ENCODE measurements around the gene IFI27.
A peak's percentile ranks its signal among the peaks of the same experiment; 100 is the strongest.

The IFI27 gene

DNA sequence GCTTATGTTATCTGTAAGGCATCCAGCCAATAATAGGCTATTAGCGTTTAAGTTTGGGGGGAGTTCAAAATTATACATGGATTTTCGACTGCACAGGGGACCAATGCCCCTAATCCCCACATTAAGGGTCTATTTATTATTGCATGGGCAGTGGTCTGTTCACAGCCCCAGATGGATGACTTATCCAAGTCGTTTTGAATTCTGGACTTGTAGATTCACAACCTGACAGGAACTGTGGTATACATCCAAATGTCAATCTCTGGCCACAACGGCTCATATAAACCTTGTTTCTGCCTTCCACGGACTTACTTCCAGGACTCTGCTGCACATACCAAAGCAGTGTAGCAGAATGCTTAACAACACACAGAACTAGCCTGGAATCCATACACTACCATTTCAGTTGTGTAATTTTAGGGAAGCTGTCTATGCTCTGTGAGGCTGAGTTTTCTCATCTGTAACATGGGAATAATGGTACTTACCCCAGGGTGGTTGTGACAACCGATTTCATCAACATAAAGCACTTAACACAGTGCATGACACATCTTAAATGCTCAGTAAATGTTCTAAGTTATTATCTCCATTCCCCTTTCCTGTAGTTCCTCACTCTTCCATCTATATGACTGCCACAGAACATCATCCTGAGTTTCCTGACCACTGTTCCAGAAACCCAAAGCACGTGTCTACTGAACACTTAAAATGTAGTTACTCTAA is 33.3 kb upstream of the IFI27 start:
- ChIA-PET CTCF (no interaction called here), POLR2A (no interaction called here)
- DNase-seq (ENCODE audit: extremely low spot score) = no peak
- TF ChIP-seq CTBP1 (IDR thresholded peaks at IDR 0.05; ENCODE audit: borderline replicate concordance) = no peak
- no peak for TF ChIP-seq LEF1 (IDR thresholded peaks at IDR 0.05; ENCODE audit: borderline replicate concordance)
- TF ChIP-seq ARNT (IDR thresholded peaks at IDR 0.05) = no peak
- TF ChIP-seq ELF4 (IDR thresholded peaks at IDR 0.05) = no peak
- no peak for TF ChIP-seq FOXA1 (IDR thresholded peaks at IDR 0.05)
- no peak for TF ChIP-seq HDGF (IDR thresholded peaks at IDR 0.05; ENCODE audit: borderline replicate concordance)
- no peak for TF ChIP-seq FOXM1 (IDR thresholded peaks at IDR 0.05; ENCODE audit: borderline replicate concordance)
- TF ChIP-seq SP1 (IDR thresholded peaks at IDR 0.05) = no peak
- TF ChIP-seq L3MBTL2 (conservative IDR thresholded peaks at IDR 0.05) = no peak
- TF ChIP-seq, protein P1, sequence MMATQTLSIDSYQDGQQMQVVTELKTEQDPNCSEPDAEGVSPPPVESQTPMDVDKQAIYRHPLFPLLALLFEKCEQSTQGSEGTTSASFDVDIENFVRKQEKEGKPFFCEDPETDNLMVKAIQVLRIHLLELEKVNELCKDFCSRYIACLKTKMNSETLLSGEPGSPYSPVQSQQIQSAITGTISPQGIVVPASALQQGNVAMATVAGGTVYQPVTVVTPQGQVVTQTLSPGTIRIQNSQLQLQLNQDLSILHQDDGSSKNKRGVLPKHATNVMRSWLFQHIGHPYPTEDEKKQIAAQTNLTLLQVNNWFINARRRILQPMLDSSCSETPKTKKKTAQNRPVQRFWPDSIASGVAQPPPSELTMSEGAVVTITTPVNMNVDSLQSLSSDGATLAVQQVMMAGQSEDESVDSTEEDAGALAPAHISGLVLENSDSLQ (IDR thresholded peaks at IDR 0.05) = no peak
- TF ChIP-seq TARDBP (IDR thresholded peaks at IDR 0.05) = no peak
- TF ChIP-seq BHLHE40 (IDR thresholded peaks at IDR 0.05; ENCODE audit: borderline replicate concordance) = no peak
- TF ChIP-seq ZNF384 (IDR thresholded peaks at IDR 0.05) = no peak
- TF ChIP-seq SUZ12 (IDR thresholded peaks at IDR 0.05) = no peak
- no peak for TF ChIP-seq FOXK2 (IDR thresholded peaks at IDR 0.05)
- no peak for TF ChIP-seq NFRKB (IDR thresholded peaks at IDR 0.05)

DNA sequence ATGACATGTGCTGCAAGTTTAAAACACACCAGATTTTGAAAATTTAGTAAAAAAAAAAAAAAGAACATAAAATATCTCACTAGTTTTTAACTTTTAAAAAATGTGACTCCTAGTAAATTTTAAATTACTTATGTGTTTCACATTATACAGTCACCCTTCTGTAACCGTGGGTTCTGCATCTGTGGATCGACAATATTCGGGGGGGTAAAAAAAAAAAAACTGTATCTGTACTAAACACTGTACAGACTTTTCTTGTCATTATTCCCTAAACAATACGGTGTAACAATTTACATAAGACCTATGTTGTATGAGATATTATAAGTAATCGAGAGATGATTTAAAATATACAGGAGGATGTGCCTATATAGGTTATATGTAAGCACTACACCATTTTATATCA is 32.7 kb upstream of the IFI27 start:
- ChIA-PET CTCF (no interaction called here), POLR2A (no interaction called here)
- DNase-seq (ENCODE audit: extremely low spot score) = no peak
- TF ChIP-seq ZNF384 (IDR thresholded peaks at IDR 0.05) (no peak), HDGF (IDR thresholded peaks at IDR 0.05; ENCODE audit: borderline replicate concordance) (no peak), L3MBTL2 (conservative IDR thresholded peaks at IDR 0.05) (no peak), BHLHE40 (IDR thresholded peaks at IDR 0.05; ENCODE audit: borderline replicate concordance) (no peak), NFRKB (IDR thresholded peaks at IDR 0.05) (no peak), FOXA1 (IDR thresholded peaks at IDR 0.05) (no peak), FOXK2 (IDR thresholded peaks at IDR 0.05) (no peak), SP1 (IDR thresholded peaks at IDR 0.05) (no peak), FOXM1 (IDR thresholded peaks at IDR 0.05; ENCODE audit: borderline replicate concordance) (no peak), TARDBP (IDR thresholded peaks at IDR 0.05) (no peak), ELF4 (IDR thresholded peaks at IDR 0.05) (no peak), ARNT (IDR thresholded peaks at IDR 0.05) (no peak), LEF1 (IDR thresholded peaks at IDR 0.05; ENCODE audit: borderline replicate concordance) (no peak), SUZ12 (IDR thresholded peaks at IDR 0.05) (no peak), CTBP1 (IDR thresholded peaks at IDR 0.05; ENCODE audit: borderline replicate concordance) (no peak)
- TF ChIP-seq, protein P1 (IDR thresholded peaks at IDR 0.05) = no peak

DNA sequence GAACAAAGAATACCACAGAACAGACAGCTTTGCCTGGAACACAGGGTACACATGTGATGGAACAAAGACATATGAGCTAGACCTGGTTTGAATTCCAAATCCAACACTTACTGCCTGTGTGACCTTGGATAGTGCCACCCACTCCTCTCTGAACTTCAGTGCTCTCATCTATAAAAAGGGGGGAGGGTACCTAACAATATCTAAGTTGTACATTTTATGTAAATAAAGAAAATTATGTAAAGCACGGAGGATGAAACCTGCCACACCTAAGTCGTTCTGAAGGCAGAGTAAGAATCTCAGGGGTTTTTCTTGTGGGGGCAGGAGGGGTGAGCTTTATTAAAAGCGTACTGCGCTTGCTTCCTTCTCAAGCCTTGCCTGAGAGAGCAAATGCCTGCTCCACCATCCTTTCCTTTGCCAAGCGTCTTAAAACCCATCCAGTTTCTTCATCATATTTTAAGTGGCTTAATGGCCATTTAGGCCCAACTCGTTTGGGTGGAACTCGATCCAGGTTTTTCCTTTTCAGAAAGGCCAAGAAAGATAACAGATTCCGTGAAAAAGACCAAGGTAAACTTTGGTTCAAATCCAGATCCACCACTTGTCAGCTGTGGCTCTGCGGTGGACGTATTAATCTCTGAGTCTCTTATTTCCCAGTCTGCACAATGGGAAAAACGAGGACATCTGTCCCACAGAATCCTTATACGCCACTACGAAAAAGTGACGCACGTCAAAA is 30.5 kb upstream of the IFI27 start:
- CTCF ChIA-PET = no interaction called here
- TF ChIP-seq, protein P1 (IDR thresholded peaks at IDR 0.05) = 0 out of 2 replicates have a peak, but pooled peaks have one; percentile 14
- TF ChIP-seq SP1 (IDR thresholded peaks at IDR 0.05) = no peak
- no peak for TF ChIP-seq L3MBTL2 (conservative IDR thresholded peaks at IDR 0.05)
- TF ChIP-seq LEF1 (IDR thresholded peaks at IDR 0.05; ENCODE audit: borderline replicate concordance) = no peak
- no peak for DNase-seq (ENCODE audit: extremely low spot score)
- POLR2A ChIA-PET = interaction anchor here (0.9 to 2.3 kb wide), 4 partner anchors 11 to 49 kb away, joined by 3 to 9 read pairs (median 4); partner anchors contain the start of gene IFI27L2

DNA sequence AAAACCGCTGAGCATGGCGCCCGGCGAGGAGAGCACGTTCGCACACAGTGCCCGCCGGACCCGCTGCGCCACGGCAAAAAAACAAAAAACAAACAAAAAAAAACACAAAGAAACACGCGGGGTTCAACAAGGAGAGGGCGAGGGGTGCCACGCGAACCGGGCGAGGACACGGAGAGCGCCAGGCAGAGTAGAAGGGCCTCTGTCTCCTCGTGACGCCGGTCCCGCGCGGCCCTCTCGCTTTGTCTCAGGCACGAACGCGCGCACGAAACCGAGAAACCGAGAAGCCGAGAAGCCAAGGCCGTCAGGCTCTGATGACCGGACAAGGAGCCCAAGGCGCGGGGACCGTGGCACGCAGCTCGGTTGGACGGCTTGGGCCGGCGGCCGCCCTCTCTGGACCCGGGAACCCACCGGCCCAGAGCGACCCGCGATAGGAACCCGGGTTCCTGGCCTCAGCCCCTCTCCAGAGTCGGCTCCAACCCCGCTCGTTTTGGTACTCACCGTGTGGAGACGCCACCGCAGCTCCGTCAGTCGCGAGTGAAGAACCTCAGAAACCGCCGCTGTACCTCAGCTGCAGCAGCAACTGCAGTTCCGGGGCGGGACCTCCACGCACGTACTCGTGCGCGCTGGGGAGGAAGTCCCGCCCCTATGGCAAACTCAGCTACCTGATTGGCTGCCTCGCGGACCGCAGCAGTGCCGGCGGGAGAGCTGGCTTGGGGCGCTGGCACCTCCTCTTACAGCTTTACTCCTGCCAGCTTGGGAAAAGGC is 29.7 kb upstream of the IFI27 start, which contains the start of the genes DDX24 and IFI27L1:
Gene DDX24 (minus strand): TSS at position 582 of the 765 bp plus-strand sequence. CDS start 1,460 bp downstream, outside the sequence.
Gene IFI27L1 (plus strand): TSS at position 690 of the 765 bp plus-strand sequence. CDS start 15,628 bp downstream, outside the sequence.
- TF ChIP-seq, protein P1 (IDR thresholded peaks at IDR 0.05) = peak; percentile 14; the same call in 1 of the 2 replicates
- no peak for TF ChIP-seq ARNT (IDR thresholded peaks at IDR 0.05)
- peak; percentile 89 for TF ChIP-seq L3MBTL2 (conservative IDR thresholded peaks at IDR 0.05)
- TF ChIP-seq SUZ12 (IDR thresholded peaks at IDR 0.05) = no peak
- POLR2A ChIA-PET = interaction anchor here (0.6 to 2.3 kb wide), 10 partner anchors 10 to 120 kb away, joined by 3 to 13 read pairs (median 4); partner anchors contain the start of genes IFI27L2, OTUB2 and PPP4R4
- DNase-seq (ENCODE audit: extremely low spot score) = peak; percentile 96
- CTCF ChIA-PET = interaction anchor here (1.9 kb wide), 1 partner anchor 56 kb away, joined by 6 read pairs; no protein-coding TSS in a partner anchor
